Limb (tissue), 2 donors: Measurements from ENCODE around the gene S1PR2.
A peak's percentile ranks its signal among the peaks of the same experiment; 100 is the strongest.
"Not testable (repeated sequence)": the region's sequence is repeated elsewhere in the genome, so short reads cannot be mapped to it uniquely, and the experiment has no call there.

Experiments used
- DNase-seq, 2 donors: peaks; one replicate each; pipeline ENCODE4 v3.0.0-alpha.2; 2016; ENCODE audit errors: extremely low spot score in 2 of 2

The S1PR2 gene

DNA sequence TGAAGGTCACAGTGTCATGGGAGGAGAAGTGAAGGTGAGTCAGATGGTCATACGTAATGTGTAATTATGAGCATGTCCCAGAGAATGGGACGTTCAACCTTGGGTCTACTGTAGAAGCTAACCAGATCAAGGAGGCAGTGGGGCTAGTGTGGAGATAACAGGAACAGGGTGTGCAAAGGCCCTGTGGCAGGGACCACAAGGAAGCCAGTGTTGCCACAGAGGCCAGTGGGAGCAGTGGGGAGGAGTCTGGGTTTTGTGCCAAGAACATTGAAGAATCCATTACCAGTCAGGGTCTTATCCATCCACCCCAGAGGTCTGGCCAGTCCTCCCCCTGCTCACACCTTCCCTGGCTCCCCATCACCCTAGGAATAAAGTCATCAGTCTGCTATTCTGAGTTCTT is 24.2 kb upstream of the S1PR2 start:
- DNase-seq = no peak

DNA sequence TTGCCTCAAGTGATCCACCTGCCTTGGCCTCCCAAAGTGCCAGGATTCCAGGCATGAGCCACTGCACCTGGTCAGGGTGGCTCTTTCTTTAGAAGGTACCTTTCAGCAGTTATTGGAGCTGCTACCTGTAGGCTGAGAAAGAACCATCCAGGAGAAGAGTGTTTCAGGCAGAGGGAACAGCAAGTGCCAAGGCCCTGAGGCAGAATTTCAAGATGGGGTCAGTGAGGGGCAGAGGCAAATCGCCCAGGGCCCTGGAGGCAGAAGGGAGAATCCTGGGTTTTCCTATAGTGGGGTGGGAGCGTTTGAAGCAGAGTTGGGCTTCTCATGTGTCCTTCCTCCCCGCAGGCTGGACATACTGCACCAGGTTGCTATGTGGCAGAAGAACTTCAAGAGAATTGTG is 23.1 kb upstream of the S1PR2 start:
- no peak for DNase-seq

DNA sequence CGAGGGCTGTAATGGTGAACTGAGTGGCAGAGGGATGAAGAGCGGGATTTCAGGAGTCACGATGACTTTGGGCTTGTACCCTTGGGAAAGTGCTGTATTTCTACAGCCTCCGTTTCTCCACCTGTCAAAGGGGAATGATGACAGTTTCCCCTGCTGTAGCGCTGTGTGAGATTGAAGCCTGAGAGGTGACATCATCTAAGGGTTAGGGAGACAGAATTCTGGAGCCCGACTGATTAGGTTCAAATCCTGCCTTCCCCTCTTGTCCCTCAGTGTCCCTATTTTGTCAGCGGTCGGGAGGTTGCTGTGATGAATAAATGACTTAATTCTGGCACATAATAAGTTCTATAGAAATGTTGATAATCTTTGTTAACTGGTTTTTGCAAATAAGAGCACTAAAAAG is 21.6 kb upstream of the S1PR2 start:
- DNase-seq = no peak

DNA sequence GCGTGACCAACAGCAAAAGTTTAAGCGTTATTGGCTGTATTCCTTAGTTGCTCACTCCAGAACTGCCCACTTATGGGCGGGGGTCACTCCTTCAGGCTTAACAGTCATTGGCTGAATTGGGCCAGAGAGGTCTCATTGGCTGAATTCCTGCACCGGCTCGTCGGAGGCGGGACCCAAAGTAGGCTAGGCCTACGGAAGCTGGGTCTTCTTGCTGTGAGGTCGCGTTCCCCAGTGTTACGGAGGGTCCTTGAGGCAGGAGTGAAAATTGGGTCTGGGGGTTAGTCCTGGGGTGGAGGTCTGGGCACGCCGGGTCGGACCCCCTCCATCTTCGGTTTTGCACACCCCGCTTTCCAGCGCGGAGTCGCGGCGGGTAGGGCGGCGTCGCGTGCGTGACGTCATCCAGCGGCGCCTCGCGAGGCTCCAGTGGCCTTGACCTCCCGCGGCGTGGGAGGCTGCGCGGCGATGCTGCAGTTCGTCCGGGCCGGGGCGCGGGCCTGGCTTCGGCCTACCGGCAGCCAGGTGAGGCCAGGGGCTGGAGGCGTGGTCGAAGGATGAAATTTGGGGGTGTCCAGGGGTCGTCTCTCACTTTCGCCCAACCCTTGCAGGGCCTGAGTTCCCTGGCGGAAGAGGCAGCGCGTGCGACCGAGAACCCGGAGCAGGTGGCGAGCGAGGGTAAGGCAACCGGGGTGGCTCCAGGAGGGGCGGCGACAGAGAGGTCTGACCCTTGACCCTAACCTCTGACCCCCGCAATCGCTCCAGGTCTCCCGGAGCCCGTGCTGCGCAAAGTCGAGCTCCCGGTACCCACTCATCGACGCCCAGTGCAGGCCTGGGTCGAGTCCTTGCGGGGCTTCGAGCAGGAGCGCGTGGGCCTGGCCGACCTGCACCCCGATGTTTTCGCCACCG is 20.9 kb upstream of the S1PR2 start, which contains the start of gene MRPL4:
Gene MRPL4, plus strand, starts transcription at position 423 of the 903 bp plus-strand sequence. Its CDS starts 40 bp downstream, at position 463.
- DNase-seq = peak; percentile 96 to 100

DNA sequence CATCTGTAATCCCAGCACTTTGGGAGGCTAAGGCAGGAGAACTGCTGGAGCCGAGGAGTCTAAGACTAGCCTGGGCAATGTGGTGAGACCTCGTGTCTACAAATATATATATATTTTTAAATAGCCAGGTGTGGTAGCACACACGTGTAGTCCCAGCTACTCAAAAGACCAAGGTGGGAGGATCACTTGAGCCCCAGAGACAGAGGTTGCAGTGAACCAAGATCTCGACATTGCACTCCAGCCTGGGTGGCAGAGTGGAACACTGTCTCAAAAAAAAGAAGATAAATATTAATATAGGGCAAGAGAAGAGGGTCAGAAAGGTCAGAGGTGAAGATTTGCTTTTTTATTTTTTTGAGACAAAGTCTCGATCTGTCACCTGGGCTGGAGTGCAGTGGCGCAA is 15.4 kb upstream of the S1PR2 start:
- no peak for DNase-seq

DNA sequence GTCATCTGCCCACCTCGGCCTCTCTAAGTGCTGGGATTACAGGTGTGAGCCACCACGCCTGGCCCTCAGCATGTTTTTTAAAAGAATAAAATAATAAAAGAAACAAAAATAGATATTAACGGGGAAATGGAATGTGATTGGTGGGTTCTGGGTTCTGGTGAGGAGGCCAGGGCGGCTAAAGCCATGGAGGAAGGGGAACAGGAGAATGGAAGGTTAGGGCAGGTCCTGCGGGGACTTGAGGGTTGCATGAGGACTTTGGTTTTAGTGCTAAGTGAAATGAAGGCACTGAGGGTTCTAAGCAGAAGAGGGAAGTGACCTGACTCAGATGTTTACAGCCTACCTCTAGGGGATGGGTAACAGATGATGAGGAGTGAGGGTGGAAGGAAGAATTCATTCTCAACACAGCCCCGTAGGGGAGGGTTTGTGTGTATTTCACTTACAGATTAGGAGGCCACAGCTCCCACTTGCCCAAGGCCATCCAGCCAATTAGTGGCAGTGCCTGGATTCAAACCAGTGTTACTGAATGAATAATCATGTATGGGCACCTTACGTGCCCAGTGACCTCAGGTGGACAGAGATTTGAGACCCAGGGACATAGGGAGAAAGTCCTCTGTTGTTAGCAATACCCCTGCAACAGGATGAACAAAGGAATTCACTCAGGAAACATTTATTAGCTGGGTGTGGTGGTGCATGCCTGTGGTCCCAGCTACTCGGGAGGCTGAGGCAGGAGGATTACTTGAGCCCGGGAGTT is 14.2 kb upstream of the S1PR2 start:
- DNase-seq = no peak

DNA sequence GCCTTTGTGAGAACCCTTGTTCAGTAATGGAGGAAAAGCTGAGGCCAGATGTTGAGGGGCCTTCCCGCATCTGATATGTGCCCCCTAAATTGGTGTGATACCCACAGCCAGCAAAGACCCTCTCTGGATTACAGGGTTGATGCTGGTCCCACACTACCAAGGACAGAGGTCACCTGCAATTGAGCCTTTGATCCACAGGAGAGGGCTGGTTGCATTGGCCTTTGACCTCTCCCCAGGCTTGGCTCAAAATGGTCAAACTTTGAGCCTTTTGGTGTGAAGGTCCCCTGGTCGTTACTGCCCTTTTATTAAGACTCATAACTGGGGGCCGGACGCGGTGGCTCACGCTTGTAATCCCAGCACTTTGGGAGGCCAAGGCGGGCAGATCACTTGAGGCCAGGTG is 12.5 kb upstream of the S1PR2 start:
- DNase-seq = no peak

DNA sequence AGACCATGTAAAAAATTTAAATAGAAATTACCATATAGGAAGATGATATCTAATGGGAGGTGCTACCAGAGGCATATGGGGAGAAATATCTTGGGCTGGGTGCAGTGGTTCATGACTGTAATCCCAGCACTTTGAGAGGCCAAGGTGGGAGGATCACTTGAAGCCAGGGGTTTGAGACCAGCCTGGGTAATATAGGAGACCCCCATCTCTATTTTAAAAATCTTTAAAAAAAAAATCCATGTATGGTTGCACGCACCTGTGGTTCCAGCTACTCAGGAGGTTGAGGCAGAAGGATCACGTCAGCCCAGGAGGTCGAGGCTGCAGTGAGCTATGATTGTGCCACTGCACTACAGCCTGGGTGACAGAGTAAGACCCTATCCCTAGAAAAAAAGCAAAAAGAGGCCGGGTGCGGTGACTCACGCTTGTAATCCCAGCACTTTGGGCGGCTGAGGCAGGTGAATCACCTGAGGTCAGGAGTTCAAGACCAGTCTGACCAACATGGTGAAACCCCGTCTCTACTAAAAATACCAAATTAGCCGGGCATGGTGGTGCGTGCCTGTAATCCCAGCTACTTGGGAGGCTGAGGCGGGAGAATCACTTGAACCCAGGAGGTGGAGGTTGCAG is 10.8 kb upstream of the S1PR2 start:
- DNase-seq = not testable (repeated sequence)

DNA sequence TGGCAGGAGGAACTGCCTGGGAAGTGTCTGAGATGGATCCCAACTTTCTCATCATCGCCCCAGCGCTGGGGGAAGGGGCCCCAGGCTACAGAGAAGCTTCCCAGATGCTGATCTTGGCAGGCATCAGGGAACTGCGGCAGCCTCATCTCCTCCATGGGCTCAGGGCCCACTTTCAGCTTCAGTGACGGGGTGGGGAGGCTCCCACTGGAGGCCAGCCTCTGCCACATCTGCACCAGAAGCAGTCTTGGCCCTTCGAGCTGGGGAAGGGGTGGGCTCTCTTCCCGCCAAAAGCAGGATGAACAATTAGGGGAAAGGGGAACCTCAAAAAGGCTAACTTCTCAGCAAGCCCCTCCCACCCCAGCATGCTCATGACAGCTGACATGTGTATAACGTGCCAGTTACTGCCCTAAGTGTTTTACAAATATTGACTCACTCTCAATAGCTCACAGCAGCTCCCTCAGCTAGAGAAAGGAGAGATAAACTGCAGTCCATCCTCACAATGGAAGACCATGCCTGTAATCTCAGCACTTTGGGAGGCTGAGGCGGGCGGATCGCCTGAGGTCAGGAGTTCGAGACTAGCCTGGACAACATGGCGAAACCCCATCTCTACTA is 7.1 kb upstream of the S1PR2 start:
- DNase-seq = peak; percentile 72 to 82

DNA sequence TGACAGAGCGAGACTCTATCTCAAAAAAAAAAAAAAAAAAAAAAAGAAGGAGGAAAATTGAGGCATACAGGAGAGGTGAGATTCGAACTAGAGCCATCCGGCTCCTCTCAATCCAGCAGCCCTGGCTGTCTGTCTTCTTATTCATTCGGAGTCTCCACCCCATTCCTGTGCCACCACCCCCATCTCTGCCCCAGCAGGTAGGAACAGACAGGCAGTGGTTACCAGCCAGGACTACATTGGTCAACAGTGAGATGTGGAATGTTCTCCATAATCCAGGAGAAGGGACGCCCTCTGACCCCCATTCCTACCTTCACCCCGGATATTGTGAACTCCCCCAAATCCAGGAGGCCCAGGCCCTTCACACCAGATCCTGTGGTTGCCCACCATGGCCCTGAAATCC is 6.6 kb upstream of the S1PR2 start:
- no peak for DNase-seq

DNA sequence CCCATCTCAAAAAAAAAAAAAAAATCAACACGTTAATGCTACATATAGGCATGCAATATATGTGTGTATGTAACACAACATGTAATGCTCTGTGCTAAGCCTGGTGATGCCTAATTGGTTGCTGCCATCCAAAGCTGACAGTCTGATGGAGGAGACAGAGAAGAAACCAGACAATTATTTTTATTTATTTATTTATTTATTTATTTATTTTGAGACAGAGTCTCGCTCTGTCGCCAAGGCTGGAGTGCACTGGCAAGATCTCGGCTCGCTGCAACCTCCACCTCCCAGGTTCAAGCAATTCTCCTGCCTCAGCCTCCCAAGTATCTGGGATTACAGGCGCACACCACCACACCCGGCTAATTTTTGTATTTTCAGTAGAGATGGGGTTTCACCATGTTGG is 4.3 kb upstream of the S1PR2 start:
- not testable (repeated sequence) for DNase-seq

DNA sequence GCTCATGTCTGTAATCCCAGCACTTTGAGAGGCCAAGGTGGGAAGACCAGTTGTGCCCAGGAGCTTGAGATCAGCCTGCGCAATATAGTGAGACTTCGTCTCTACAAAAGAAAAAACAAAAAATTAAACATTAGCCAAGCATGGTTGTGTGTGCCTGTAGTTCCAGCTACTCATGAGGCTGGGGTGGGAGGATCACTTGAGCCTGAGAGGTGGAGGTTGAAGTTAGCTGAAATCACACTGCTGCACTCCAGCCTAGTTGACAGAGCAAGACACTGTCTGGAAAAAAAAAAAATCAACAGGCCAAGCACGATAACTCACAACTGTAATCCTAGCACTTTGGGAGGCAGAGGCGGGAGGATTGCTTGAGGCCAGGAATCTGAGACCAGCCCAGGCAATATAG is 3.9 kb upstream of the S1PR2 start:
- DNase-seq = no peak

DNA sequence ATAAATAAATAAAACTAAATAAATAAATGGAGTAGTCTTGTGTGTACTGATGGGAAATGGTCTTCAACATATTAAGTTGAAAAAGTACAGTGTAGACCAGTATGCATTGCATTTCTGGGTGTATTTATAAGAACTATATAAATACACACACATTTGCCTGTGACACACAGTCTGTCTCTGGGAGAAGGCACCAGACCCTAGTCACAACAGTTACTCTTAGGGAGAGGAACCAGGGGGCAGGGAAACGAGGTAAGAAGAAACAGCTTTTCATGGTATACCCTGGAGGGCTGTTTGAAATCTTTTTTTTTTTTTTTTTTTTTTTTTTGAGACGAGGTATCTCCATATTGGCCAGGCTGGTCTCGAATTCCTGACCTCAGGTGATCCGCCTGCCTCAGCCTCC is 2.8 kb upstream of the S1PR2 start:
- DNase-seq = no peak

DNA sequence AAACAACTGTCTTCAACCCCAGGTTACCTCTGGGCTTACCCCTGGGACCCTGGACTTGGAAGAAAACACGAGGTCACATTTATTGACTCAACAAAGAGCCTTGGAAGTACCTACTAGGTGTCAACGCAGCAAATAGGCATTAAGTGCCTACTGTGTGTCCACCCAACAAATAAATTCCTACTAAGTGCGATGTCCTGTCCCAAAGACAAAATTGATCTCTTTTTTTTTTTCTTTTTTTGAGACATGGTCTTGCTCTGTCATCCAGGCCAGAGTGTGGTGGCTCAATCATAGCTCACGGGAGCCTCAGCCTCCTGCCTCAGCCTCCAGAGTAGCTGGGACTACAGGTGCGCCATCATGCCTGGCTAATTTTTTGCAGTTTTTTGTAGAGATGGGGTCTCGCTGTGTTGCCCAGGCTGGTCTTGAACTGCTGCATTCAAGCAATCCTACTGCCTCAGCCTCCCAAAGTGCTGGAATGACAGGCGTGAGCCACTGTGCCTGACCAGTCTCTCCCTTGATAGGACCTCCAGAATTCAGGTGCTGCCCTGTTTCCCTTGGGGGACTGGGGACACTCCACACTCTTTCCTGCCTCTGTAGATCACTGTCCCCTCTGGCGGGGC is 589 bp upstream of the S1PR2 start:
- no peak for DNase-seq

DNA sequence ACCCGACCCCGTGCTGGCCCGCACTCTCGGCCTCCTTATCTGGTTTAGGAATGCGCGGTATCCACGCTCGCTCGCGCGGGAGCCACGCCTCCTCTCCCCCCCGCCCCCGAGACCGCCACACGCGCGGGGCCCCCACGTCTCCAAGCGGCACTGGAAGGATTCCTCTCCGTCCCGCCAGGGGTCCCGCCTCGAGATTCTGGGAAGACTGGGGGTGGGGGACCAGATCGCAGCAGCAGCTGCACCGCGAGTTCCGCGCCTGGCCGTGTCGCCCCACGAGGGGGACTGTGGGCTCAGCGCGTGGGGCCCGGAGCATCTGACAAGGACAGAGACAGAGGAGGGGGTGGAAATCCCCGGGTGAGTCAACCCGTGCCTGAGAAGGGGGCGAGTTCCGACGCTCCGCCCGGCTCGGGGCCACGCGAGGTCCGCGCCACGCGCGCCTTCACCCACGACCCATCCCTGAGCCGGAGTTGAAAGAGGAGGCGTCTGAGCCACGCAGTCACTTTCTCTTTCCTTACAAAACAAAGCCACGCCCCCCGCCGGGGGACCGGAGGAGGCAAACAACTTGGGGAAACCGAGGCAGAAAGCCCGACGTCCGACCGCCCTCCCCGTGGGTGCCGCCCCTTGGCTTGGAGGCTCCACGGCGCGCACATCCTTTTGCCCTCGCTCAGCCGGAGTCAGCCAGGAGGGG is 814 bp downstream of the S1PR2 start:
- DNase-seq = peak; percentile 38 to 82

DNA sequence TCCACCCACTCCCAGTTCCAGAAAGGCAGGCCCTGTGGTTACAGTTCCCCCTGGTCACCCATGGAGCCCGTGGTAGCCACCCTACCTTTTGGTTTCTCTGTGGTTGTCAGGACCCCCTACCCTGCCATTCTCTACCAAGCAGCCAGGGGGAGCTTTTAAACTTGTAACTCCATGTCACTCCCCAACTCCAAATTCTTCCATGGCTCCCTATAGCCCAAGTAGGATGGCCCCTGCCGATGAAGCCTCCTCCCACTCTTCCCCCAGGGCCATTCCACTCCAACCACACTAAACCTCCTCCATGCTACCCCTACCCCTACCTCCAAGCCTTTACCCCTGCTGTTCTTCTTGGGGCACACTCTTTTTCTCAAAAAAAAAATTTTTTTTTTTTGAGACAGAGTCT is 2.2 kb downstream of the S1PR2 start:
- no peak for DNase-seq

DNA sequence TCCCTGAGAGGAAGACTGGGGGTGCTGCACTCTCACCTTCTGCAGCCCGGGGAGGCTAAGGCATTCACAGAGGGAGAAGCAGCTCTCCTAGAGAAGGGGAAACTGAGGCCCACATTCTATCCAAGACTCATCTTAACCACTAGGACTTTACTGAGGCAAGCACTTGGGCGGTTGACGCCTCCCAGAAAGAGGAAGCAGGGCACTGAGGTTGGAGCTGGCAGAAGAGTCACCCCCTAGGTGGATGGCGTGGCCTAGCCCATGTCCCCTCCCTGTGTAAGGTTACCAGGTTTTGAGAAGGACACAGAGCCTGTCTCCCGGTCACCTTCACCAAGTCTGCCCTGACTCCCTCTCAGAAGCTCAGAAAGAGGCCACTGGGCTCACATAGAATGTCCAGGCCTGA is 2.7 kb downstream of the S1PR2 start:
- DNase-seq = no peak

DNA sequence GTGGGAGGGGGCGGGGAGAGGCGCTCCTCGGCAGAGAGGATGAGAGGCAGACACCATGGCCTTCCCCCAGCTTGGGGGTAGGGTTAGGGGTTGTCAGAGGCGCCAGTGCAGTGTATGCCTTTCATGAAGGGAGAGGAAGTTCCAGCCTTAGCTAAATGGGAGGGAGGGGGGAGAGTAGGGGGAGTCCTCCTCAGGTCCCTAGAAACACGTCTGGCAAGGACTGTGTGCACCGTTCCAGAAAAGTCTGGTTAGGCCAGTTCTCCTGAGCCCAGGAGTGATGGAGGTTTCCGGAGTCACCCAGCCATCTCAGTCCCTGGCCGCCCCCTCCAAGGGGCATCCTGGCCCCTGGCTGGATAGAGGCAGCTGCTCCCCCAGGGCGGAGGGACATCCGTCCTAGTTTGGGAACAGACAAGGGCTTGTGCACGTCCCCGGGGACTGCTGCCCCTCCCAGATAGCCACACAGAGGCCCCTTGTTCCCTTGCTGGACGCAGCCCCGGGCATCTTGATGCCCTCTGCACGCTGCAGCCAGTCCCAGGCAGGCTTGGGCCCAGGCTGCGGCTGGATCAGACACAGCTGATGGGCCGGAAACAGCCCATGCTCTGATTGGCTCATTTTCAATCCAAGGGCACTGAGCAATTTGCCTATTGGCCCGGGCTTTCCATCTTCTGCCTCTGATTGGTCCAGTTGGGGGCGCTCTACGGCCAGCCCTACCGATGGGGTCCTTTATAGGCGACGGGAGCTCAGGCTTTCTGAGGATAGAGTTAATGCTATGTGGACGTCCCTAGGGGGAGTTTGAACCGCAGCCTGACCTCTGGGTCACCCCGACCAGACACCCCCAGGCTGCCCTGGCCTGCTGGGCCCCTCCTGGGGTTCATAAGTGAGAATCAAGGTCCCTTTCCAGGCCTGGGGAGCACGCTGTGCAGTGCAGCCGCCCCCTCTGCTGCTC is 3.8 kb downstream of the S1PR2 start:
- DNase-seq = peak; percentile 65 to 72

DNA sequence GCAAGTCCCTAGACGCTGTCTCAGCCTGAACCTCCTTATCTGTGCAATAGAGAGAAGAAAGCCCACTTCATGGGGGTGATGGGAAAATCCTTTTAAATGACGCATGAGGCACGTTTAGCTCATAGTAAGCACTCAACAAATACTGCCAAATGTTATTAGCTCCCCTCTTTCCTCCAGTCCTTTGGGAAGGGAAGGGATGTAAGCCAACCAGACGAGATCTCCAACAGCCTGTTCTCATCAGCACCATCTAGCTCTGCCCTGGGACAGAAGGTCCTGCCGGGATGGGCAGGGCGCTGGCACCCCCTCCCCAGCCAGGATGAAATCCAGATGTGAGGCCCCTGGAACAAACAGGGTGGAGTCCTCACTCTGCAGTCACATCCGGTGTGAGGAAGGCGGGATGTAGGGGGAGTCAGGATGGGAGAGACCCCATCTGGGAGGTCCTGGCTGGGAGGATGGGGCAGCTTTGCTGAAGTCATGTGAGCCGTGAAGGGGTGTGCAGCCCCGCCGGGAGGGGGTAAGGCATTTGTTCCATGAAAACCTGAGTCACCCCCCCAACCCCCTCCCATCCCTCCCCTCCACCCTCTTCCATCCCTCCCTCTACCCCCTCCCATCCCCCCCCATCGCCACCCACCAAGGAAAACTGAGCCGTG is 4.6 kb downstream of the S1PR2 start:
- peak; percentile 85 to 91 for DNase-seq
